Suppressor macrophage (primary cell): Measurements from ENCODE around the gene C1QTNF6.
"Not testable (repeated sequence)": the region's sequence is repeated elsewhere in the genome, so short reads cannot be mapped to it uniquely, and the experiment has no call there.

Source experiments
- DNase-seq, 4 experiments: peaks; one replicate each; pipeline ENCODE4 v3.0.0-alpha.2; 2020 to 2022

Gene C1QTNF6

GRCh38 chr22:37206841-37207821 is 19.1 kb upstream of the C1QTNF6 start:
- no peak for DNase-seq

GRCh38 chr22:37206118-37206840 is 18.2 kb upstream of the C1QTNF6 start:
- no peak for DNase-seq

GRCh38 chr22:37205046-37205445 is 17.0 kb upstream of the C1QTNF6 start:
- no peak for DNase-seq

GRCh38 chr22:37204045-37204655 is 16.1 kb upstream of the C1QTNF6 start:
- DNase-seq: no peak

DNA sequence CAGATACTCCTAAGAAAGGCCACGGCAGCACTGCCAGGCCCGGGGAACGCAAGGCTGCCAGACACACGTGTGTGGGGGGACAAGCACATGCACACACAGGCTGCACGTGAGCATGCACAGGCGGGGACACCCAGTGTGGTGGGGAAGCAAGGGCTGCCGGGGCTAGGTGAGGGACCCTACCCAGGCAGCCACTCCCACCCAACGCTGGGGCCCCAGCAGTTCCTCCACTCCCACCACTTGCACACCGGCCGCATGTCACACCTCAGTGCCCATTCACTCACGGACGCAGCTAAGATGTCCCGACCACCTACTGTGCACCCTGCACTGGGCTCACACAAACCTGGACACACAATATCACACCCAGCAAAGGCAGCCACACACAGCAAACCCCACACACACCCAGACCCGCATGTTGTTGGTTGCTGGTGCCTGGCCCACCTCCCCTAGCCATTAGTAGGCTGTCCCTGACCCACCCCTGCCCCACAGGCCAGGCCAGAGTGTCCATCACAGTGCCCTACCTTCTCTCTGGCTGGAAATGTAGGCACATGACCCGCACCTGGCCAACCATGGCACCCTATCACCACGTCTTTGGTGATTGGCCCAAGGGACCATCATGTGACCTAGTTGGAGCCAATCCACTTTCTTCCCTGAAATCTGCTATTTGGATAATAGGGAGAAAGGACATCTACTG is 15.5 kb upstream of the C1QTNF6 start:
- DNase-seq: no peak

- no peak for DNase-seq
Observed at GRCh38 chr22:37202716-37203115, 14.7 kb upstream of the C1QTNF6 start.

DNA sequence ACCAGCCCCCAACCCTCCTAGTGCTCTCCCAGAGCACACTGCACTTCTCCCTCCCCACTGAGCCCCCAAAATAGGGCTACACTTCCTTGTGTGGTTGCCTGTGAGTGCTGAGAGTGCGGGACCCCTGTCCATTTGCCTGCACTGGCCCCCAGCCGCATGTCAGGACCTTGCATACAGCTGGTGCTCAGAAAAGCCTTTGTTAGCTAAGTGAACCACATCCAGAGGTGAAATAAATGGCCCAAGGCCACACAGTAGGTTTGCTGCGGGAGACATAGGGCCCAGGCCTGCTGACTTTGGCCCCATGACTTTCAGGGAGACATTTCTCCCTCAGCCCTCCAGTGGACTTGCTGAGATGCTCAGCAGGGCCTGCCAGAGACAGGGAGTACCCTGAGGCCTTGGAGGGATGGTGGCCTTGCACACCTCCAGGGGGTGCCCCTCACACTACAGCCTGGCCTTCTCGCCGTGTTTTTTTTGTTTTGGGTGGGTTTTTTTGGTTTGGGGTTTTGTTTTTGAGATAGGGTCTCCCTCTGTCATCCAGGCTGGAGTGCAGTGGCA is 14.0 kb upstream of the C1QTNF6 start:
- no peak for DNase-seq

DNA sequence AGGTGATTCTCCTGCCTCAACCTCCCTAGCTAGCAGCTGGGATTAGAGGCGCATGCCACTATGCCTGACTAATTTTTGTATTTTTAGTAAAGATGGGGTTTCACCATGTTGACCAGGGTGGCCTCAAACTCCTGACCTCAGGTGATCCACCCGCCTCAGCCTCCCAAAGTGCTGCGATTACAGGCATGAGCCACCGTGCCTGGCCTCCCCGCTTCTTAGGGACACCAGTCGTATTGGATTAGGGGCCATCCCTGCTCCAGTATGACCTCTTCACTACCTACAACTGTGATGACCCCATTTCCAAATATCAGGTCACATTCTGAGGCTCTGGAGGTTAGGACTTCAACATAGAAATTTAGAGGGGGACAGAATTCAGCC is 13.4 kb upstream of the C1QTNF6 start:
- not testable (repeated sequence) for DNase-seq

GRCh38 chr22:37199760-37200108 is 11.7 kb upstream of the C1QTNF6 start:
- DNase-seq: no peak

- peak; percentile 99 for DNase-seq
Observed at GRCh38 chr22:37199103-37199759, 11.2 kb upstream of the C1QTNF6 start.

DNA sequence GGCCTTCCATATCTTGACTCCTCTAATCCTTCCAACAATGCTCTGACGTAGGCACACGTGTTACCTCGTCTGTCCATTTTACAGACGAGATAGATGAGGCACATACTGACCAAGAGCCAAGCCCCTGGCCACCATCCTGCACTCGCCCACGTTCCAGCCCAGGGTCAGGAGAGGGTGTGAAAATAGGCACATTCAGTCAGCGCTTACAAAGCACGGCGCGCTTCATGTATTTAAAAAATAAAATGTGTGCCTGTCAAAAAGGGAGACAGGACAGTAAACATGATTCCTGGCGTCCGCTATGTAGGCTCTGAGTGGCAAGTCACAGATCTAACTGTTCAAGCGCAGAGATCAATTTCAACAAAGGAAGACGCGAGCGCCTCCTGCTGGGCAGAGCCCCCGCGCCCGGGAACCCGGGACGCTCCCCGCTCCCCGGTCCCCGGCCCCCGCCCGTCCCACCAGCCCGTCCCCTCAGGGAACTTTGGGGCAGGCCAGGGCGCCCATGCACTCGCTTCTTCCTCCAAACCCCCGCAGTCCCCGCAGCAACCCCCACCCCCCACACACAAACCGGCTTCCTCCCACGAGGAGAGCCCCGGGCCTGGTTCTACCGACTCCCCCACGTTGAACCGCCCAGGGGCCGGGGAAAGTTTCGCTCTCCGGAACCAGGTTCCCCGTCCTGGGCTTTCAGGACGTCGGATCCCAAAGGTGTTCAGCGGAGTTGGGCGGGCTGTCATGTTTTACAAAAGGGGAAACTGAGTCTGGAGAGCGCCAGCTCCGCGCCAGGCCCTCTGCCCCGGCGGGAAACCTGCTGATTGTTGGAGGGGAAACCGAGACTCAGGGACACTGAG is 10.4 kb upstream of the C1QTNF6 start:
- peak; percentile 85 to 94 (median 92) for DNase-seq

DNA sequence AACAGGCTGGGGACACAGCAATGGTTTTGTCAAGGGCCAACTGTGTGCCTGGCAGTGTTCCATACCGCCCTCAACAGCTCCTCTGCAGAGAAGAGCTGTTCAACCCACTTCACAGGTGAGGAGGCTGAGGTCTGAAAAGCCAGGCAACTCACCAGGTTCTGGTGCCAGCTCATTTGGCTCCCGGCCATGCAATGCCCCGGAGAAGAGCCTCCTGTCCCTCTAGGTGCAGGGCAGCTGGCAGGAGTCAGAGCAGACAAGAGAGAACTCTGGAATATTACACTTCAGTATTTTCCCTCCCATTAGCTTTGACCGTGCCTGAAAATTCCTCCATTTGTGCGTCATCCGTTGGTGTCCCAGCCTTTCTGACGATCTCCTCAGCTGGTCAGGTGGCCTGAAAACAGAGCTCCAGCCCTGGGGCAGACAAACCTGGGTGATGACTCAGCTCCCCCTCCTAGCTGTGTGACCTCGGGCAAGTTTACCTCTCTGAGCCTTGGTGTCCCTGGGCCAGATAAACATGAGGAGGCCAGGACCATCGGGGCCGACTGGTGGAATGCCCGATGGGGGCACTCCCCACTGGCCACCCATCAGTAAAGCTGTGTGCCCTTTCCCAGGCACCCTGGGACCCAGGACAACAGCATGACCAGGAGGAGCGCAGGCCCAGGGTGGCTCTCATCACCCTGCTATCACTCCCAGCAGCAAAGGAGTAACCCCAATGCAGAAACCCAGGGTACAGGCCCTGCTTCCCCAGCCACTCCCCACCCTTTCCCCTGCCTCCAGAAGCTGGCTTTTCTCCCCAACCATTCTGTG is 9.6 kb upstream of the C1QTNF6 start:
- DNase-seq: no peak

- no peak for DNase-seq
Observed at GRCh38 chr22:37196539-37197450, 8.7 kb upstream of the C1QTNF6 start.

- no peak for DNase-seq
Observed at GRCh38 chr22:37195921-37196320, 7.9 kb upstream of the C1QTNF6 start.

- DNase-seq: no peak
Observed at GRCh38 chr22:37194750-37195149, 6.7 kb upstream of the C1QTNF6 start.

GRCh38 chr22:37193629-37194191 is 5.7 kb upstream of the C1QTNF6 start:
- peak; percentile 81 to 86 (median 84) for DNase-seq

DNA sequence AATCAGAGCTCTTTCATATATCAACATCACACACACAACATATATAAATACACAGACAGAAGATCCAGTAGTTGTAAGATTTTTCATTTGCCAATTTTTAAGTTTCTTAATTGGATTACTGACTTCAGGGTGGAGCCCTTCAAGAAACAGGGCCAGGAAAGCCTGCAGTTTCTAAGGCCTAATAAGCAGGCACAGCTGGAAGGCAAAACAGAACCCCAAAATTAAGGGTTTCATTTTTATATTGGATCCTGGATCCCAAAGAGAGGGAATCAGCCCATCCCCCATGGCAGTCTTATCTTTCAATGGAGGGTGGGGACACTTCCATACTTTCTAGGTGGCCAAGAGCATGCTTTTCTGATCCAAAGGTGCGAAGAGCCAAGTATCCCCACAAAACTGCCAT is 4.7 kb upstream of the C1QTNF6 start:
- no peak for DNase-seq

- DNase-seq: no peak
Observed at GRCh38 chr22:37192204-37192603, 4.2 kb upstream of the C1QTNF6 start.
